ENCODE results near the gene APBA2.
"Not testable (repeated sequence)": the region's sequence is repeated elsewhere in the genome, so short reads cannot be mapped to it uniquely, and the experiment has no call there.

Gene APBA2

DNA sequence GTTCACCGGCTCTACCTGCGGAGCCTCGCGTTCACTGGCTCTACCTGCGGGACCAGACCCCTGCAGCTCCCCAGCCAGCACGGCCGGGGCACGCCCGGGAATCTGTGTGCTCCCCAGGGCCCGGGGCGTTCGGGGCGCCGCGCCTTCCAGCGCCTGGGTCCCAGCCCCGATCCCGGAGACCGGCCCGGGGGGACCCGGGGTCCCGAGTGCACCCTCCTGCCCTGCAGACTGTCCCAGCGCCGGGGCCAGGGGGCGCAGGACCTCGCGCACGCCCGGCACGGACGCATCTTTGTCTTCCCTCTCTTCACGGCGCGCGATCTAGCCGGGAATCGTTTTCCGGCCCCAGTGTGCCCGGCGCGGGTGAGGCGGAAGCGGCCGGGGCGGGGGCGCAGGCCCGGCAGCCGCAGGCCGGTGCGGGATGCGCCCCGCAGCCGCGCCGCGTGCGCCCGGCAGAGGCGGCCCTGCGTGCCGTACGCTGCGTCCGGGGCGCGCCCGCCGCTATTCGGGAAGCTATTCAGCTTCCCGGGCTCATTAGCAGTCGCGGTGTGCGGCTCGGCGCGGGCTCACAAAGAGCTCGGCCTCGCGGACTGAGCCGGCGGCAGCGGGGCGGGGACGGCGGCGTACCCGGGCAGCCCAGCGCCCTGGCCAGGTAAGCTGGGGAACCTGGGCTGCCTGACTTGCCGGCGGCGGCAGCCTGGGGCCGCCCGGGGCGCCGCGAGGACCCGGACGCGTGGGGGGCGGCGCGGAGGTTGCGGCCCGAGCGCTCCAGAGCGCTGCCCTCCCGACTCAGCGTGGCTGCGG is at the start of gene APBA2:
TSS of gene APBA2 (plus strand) at position 345 of the 801 bp plus-strand sequence. CDS start 167,911 bp downstream, outside the sequence.
- DNase-seq (ENCODE audit: insufficient read length, low spot score) = no peak
- TF ChIP-seq, protein P1, sequence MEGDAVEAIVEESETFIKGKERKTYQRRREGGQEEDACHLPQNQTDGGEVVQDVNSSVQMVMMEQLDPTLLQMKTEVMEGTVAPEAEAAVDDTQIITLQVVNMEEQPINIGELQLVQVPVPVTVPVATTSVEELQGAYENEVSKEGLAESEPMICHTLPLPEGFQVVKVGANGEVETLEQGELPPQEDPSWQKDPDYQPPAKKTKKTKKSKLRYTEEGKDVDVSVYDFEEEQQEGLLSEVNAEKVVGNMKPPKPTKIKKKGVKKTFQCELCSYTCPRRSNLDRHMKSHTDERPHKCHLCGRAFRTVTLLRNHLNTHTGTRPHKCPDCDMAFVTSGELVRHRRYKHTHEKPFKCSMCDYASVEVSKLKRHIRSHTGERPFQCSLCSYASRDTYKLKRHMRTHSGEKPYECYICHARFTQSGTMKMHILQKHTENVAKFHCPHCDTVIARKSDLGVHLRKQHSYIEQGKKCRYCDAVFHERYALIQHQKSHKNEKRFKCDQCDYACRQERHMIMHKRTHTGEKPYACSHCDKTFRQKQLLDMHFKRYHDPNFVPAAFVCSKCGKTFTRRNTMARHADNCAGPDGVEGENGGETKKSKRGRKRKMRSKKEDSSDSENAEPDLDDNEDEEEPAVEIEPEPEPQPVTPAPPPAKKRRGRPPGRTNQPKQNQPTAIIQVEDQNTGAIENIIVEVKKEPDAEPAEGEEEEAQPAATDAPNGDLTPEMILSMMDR (IDR thresholded peaks at IDR 0.05; ENCODE audit: insufficient read depth, missing control alignments) = peak; percentile 6
- no peak for FAIRE-seq

DNA sequence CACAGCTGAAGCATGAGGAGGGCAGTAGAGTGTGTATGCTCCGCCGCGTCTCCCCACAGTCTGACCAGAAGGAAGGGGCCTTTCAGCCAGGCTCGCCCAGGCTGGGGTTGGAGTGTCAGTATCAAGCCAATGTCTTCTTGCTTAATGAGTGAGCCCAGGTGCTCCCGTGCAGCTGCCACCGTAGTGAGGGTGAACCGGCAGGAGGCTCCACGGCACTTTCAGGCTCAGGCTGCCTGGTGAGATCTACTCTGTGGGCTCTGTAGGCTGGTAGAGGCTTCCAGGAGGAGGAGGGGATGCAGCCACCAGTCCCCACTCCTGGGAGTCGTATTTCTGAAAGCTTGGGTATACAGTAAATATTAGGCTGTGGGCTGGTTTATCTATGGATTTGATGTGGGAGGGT is 45.5 kb upstream of the APBA2 start:
- FAIRE-seq; DNase-seq (ENCODE audit: insufficient read length, low spot score): not testable (repeated sequence)

DNA sequence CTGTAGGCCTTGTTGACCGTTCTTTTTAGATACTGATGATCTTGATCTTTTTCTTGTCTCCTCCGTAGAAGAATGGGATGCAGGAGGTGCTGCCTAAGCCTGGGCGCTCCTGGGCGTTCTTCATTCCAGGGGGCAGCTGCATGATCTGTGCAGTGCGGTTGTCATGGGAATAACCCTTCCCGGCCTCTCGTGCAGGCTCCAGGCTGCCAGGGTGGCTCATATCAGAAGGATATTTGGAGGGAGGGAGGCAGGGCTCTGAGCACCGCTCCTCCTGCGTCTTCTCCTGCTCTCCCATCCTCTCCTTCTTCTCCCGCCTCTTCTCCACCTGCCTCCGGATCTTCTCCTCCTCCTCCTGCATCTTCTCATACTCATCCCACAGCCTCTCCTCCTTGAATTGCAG is 43.6 kb upstream of the APBA2 start:
- FAIRE-seq = not testable (repeated sequence)

DNA sequence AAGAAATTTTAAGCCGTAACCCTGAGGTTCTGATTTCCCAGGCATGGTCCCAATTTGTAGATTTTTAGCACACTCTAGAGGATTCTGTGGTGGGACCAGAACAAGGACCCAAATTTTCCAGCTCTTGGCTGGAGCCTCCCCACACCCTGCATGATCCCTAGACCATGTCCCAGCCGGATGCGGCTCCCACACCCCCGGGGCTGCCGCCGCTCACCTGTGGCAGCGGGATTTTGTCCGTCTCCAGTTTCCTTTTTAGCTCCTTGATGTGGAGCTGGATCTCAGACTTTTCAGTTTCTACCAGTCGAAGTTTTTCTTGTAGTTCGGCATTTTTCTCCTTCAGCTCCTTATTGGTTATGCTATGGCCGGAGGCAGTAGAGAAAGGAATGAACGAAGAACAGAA is 42.3 kb upstream of the APBA2 start:
- not testable (repeated sequence) for FAIRE-seq; DNase-seq (ENCODE audit: insufficient read length, low spot score)

More for the DNA sequence above, 43.6 kb upstream of the APBA2 start:
- not testable (repeated sequence) for DNase-seq (ENCODE audit: insufficient read length, low spot score)

DNA sequence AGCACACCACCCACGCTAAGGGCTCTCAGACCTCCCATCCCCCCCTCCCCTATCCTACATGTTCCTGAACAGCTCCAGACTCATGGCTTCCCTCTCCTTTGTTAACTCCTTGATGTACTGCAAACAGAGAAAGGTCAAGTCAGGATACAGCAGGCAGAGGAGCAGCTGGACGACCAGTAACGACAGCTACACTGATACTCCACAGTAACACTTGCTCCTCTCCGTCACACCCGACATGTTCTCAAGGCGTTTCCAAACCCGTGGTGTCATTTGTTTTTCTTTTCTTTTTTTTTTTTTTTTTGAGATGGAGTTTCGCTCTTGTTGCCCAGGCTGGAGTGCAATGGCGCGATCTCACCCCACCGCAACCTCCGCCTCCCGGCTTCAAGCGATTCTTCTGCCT is 41.6 kb upstream of the APBA2 start:
- FAIRE-seq; DNase-seq (ENCODE audit: insufficient read length, low spot score): not testable (repeated sequence)

DNA sequence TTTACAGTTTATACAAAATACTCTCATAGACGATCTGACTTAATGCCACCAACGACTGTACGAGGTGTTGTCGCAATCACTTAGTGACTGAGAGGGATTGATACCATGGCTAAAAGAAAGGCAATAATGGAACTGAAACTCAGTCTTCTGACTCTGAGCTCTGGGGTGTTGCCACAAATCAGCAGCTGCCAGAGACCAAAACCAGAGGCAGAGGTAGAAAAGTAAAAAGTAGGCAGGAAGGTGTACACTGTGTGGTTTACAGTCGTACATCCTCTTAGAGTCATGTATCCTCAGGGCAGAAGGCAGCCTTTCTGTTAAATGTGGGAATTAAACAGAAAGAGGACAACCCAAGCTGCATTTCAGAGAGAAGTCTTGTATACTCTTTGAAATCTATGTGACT is 38.5 kb upstream of the APBA2 start:
- not testable (repeated sequence) for DNase-seq (ENCODE audit: insufficient read length, low spot score); FAIRE-seq

DNA sequence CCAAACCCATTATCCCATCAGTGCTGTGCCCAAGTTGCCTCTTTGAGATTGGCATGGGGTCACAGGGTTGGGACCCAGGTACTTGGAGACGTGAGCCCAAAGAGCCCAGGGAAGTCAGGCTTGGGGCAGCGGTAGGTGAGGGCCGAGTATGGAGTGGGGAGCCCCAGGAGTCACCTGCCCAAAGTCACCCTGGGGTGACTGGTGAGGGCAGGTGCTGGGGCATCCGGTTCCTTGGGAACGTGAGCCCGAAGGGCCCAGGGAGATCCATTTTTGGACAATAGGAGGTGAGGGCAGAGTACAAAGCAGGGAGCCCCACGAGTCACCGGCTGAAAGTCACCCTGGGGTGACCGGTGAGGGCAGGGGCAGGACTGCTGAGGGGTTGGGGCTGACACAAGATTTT is 37.8 kb upstream of the APBA2 start:
- not testable (repeated sequence) for FAIRE-seq

DNA sequence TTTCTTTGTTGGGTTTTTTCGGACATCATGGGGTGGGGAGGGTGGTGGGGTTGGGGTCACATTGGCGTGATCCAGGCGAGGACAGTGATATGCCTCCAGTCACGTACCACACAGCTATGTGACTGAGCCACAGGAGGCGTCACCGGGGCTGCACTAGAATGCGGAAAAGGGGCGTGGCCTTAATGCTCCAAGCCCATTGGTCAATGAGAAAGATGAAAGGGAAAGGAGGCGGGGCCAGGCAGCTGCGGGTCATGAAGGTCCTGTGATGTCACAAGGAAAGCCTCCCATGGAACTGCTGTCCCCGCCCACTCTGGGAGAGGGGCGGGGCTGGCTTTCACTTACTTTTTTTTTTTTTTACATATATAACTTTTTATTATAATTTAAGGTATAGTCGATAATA is 37.3 kb upstream of the APBA2 start, which contains the start of gene GOLGA6L7:
TSS of gene GOLGA6L7 (minus strand) at position 124 of the 400 bp plus-strand sequence. CDS start at position 29, 95 bp downstream.
- FAIRE-seq; DNase-seq (ENCODE audit: insufficient read length, low spot score): not testable (repeated sequence)

More for the DNA sequence above, 37.8 kb upstream of the APBA2 start:
- not testable (repeated sequence) for DNase-seq (ENCODE audit: insufficient read length, low spot score)

DNA sequence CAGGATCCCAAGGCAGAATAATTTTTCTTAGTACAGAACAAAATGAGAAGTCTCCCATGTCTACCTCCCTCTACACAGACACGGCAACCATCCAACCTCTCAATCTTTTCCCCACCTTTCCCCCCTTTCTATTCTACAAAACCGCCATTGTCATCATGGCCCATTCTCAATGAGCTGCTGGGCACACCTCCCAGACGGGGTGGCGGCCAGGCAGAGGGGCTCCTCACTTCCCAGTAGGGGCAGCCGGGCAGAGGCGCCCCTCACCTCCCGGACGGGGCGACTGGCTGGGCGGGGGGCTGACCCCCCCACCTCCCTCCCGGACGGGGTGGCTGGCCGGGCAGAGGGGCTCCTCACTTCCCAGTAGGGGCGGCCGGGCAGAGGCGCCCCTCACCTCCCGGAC is 36.5 kb upstream of the APBA2 start:
- FAIRE-seq; DNase-seq (ENCODE audit: insufficient read length, low spot score): not testable (repeated sequence)

DNA sequence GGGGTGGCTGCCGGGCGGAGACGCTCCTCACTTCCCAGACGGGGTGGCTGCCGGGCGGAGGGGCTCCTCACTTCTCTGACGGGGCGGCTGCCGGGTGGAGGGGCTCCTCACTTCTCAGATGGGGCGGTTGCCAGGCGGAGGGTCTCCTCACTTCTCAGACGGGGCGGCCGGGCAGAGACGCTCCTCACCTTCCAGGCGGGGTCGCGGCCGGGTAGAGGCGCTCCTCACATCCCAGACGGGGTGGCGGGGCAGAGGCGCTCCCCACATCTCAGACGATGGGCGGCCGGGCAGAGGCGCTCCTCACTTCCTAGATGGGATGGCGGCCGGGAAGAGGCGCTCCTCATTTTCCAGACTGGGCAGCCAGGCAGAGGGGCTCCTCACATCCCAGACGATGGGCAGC is 36.0 kb upstream of the APBA2 start:
- DNase-seq (ENCODE audit: insufficient read length, low spot score); FAIRE-seq: not testable (repeated sequence)

DNA sequence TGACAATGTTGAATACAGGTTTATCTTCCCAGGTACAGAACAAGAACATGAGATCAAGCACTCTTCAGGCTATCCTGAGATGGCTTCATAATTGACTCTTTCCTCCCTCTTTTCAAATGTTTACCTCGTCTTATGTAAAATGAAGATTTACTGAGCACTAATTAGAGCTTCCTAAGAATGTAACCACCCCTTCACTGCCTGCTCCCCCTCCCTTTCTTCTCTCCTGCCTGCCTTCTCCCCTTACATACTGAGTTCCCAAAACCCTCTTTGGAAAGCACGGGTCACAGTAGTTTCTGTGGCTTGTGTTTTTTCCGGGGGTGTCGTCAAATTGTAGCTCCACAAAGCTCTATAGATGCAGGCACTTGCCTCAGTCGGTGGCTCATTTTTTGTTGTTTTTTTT is 32.1 kb upstream of the APBA2 start:
- DNase-seq (ENCODE audit: insufficient read length, low spot score); FAIRE-seq: not testable (repeated sequence)

DNA sequence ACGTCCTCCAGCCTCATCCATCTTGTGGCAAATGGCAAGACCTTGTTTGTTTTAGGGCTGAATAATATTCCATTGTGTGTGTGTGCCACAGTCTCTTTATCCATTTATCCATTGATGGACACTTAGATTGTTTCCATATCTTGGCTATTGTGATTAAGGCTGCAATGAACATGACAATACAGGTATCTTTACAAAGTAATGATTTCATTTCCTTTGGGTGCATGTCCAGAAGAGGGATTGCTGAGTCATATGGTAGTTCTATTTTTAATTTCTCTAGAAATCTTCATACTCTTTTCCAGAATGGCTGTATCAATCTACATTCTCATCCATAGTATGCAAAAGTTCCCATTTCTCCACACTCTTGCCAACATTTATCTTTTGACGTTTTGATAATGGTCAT is 31.2 kb upstream of the APBA2 start:
- FAIRE-seq; DNase-seq (ENCODE audit: insufficient read length, low spot score): not testable (repeated sequence)

DNA sequence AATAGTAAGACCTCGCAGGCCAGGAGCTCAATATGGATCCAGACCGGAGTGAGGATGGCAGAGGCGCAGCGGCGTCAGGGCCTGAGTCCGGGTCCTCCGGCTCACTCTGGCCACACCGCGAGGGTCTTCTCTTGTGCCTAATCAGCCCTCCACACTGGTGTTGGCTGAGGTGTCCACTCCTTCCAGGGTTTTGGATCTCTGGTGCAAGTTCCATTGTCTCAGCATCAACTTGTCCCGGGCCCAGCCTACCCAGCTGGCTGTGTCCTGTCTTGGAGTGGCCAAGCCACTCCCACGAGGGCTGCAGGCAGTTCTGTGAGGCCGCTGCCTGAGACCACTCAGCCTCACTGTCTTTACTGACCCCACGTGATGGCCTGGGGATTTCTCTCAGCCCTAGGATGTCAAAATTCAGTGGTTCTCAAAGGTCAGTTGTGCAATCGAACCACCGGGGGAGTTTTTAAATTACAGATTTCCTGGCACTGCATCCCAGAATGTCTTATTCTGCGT is 24.7 kb upstream of the APBA2 start:
- FAIRE-seq = no peak
- TF ChIP-seq, protein P1 (IDR thresholded peaks at IDR 0.05; ENCODE audit: insufficient read depth, missing control alignments) = no peak
- DNase-seq (ENCODE audit: insufficient read length, low spot score) = no peak

DNA sequence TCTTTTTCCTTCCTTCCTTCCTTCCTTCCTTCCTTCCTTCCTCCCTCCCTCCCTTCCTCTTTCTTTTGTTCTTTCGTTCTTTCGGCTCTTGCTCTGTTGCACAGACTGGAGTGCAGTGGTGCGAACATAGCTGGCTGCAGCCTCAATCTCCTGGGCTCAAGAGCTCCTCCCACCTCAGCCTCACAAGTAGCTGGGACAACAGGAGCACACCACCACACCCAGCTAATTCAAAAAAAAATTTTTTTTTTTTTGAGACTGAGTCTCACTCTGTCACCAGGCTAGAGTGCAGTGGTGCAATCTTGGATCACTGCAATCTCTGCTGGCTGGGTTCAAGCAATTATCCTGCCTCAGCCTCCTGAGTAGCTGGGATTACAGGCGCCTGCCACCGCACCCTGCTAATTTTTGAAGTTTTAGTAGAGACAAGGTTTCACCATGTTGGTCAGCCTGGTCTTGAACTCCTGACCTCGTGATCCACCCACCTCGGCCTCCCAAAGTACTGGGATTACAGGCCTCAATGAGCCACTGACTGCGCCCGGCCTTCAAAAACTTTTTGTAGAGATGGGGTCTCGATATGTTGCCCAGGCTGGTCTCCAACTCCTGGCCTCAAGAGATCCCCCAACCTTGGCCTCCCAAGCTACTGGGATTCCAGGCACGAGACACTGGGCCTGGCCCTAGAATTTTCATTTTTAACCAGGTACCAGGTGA is 24.0 kb upstream of the APBA2 start:
- not testable (repeated sequence) for FAIRE-seq; DNase-seq (ENCODE audit: insufficient read length, low spot score)
